Glutamatergic neuron (in vitro differentiated cells): Measurements from ENCODE around the gene VSIG2. TPM values are rescaled to one million over a fixed set of nuclear protein-coding genes. Genes with fewer than 3 reads are reported as not detected.

Source experiments
- DNase-seq: peaks from one replicate; pipeline ENCODE4 v3.0.0; 2022
- H3K27ac Mint-ChIP-seq: one replicate; pipeline ENCODE4 v1.8.0; 2020; ENCODE audit warnings: mild to moderate bottlenecking, mixed read lengths, inconsistent platforms; ENCODE audit not compliant: unreplicated experiment
- H3K27me3 Mint-ChIP-seq: one replicate; pipeline ENCODE4 v1.8.0; 2020; ENCODE audit warnings: mild to moderate bottlenecking, moderate library complexity, mixed read lengths, inconsistent platforms; ENCODE audit not compliant: unreplicated experiment
- H3K36me3 Mint-ChIP-seq: one replicate; pipeline ENCODE4 v1.8.0; 2020; ENCODE audit warnings: mild to moderate bottlenecking, mixed read lengths, inconsistent platforms; ENCODE audit not compliant: unreplicated experiment
- H3K4me1 Mint-ChIP-seq: one replicate; pipeline ENCODE4 v1.8.0; 2020; ENCODE audit warnings: mild to moderate bottlenecking, low read depth, mixed read lengths, inconsistent platforms; ENCODE audit not compliant: unreplicated experiment
- H3K4me3 Mint-ChIP-seq: one replicate; pipeline ENCODE4 v1.8.0; 2020; ENCODE audit warnings: mild to moderate bottlenecking, mixed read lengths, inconsistent platforms; ENCODE audit not compliant: unreplicated experiment
- H3K9me3 Mint-ChIP-seq: one replicate; pipeline ENCODE4 v1.8.0; 2020; ENCODE audit warnings: mild to moderate bottlenecking, moderate library complexity, mixed read lengths, inconsistent platforms; ENCODE audit not compliant: unreplicated experiment
- CTCF ChIP-seq: fragments of 200-600 bp; sonication (generic); IDR thresholded peaks from one replicate; pipeline ENCODE4 v1.5.0; 2021; ENCODE audit not compliant: partially characterized antibody, unreplicated experiment
- long read RNA-seq: library from polyadenylated mRNA; unstranded; transcript quantifications from one replicate; pipeline ENCODE4 v2.0.0, GENCODE V29; 2020; ENCODE audit not compliant: unreplicated experiment
- total RNA-seq: library from RNA; stranded (reverse); fragmentation: NEBNext Ultra II Directional; extraction: Animal tissue kit (Norgen Biotek cat#: 25700); gene quantifications from one replicate; pipeline ENCODE4 v1.2.1, GENCODE V29; 2021; ENCODE audit not compliant: unreplicated experiment

Gene VSIG2, protein sequence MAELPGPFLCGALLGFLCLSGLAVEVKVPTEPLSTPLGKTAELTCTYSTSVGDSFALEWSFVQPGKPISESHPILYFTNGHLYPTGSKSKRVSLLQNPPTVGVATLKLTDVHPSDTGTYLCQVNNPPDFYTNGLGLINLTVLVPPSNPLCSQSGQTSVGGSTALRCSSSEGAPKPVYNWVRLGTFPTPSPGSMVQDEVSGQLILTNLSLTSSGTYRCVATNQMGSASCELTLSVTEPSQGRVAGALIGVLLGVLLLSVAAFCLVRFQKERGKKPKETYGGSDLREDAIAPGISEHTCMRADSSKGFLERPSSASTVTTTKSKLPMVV
- not detected for total RNA-seq
- long read RNA-seq, result 0 reads

DNA sequence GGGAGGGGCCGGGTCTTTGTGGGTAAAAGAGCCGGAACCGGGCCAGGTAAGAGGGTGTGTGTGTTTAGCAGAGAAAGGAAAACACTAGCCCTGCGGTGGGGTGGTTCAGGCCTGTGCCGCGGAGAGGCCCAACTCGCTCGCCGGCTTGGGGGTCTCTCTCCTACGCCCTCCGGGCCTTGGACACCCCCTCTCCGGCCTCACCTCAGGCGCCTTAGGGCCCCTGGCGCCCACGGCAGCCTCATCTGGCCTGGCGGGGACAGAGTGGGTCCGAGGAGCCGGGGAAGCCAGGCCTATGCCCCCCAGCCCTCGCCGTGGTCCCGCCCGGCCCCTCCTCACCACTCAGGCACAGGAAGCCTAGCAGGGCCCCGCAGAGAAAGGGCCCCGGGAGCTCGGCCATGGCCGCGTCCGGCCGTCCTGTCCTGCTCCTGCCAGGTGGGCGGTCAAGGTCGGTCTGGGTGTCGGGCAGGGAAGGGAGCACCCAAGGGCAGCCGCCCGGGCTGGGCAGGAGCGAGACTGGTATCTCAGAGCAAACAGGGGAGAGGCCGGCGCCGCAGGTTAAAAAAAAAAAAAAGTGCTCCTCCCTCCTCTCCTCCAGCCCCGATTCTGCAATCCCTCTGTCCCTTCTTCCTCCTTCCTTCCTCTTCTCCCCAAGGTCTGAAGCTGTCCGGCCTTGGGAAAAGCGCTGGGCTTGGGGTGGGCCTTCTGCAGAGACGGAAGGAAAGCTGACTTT is at the start of gene VSIG2:
TSS of gene VSIG2 (minus strand) at position 515 of the 730 bp plus-strand sequence. CDS start at position 397, 118 bp downstream.
- no peak for TF ChIP-seq CTCF
- DNase-seq, result no peak
- Mint-ChIP-seq H3K27ac (no peak within 1 kb of the TSS), H3K4me1 (peaks cover 9% of the 10 kb centered on the region), H3K36me3 (no peaks in the 10 kb centered on the region), H3K27me3 (peaks cover 49% of the 10 kb centered on the region), H3K4me3 (no peak within 1 kb of the TSS), H3K9me3 (peaks cover 6% of the 10 kb centered on the region)

DNA sequence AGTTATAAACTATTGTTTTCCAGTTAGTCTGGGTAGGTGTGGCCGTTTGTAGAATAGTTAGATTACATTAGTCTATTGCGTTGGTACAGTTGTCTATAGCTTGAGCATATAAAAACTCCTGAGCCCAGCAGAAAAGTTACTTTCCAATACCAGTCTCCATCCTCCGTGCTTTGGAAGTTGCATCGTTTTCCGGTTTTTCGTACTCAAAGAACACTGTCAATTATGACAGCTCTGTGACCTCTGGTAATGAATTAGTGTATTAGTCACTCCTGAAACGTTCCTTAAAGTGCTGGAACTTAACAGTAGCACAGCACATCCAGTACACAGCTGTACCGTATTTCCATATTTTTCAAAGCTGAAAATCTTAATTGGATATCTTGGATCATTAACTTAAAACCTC is 49.0 kb upstream of the VSIG2 start:
- Mint-ChIP-seq H3K36me3 (peaks cover 6% of the 10 kb centered on the region), H3K9me3 (no peaks in the 10 kb centered on the region), H3K4me3 (peak overlapping the region; percentile 89), H3K27me3 (peaks cover 3% of the 10 kb centered on the region), H3K4me1 (peaks cover 7% of the 10 kb centered on the region), H3K27ac (peak overlapping the region; percentile 87)
- no peak for TF ChIP-seq CTCF
- DNase-seq, result no peak

GRCh38 chr11:124800226-124800929 is 48.3 kb upstream of the VSIG2 start, which contains the start of gene MSANTD2:
Gene MSANTD2, minus strand, starts transcription at chr11:124800406. Its CDS starts 26 bp downstream, at chr11:124800380.
- no peak for TF ChIP-seq CTCF
- H3K4me3 Mint-ChIP-seq, result peak within 1 kb of the TSS; percentile 89
- H3K9me3 Mint-ChIP-seq, result no peaks in the 10 kb centered on the region
- H3K27me3 Mint-ChIP-seq, result peaks cover 3% of the 10 kb centered on the region
- DNase-seq, result peak; percentile 91
- peaks cover under 1% of the 10 kb centered on the region for H3K36me3 Mint-ChIP-seq
- peak within 1 kb of the TSS; percentile 87 for H3K27ac Mint-ChIP-seq
- peaks cover 7% of the 10 kb centered on the region for H3K4me1 Mint-ChIP-seq

DNA sequence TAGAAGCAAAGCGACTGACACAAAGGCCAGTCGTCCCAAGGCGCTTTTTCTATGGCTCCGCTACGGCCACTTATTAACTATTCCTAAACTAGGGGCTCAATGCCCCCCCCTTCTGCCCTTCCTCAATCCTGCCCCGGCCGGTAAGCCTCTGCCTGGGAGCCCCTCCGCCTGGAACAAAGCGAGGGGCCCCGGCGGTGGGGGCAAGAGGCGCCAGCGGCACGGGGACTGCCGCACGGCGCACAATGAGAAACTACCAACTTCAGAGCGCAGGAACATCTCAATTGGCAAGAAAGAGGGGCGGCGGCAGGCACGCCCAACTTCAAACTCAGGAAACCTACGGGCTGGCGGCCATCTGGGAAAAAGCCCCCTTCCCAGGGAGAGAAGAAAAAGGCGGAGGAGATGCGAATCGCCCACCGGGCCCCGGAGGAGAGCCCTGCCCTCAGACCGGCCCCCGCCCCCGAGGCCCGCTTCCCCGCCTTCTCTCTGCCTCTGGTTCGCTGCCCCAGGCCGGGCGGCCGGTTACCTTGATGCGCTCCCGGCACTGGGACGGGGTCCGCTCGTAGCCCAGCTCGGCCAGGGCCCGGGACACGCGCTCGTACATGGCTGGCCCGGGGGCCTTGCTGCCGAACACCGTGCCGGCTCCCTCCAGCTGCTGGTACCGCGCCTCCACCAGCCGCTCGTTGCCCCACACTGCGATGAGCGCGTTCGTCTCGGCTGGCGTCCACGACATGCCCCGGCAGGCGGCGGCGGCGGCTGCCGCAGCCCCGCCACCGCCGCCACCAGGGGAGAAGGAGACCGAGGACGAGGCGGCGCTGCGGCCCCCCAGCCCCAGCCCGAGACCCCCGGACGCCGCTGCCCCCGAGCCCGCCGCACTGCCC is 47.5 kb upstream of the VSIG2 start:
- Mint-ChIP-seq H3K4me1 (peaks cover 7% of the 10 kb centered on the region), H3K4me3 (peak overlapping the region; percentile 87), H3K9me3 (no peaks in the 10 kb centered on the region), H3K36me3 (no peaks in the 10 kb centered on the region), H3K27ac (peak overlapping the region; percentile 82), H3K27me3 (peaks cover 3% of the 10 kb centered on the region)
- peak; percentile 69 for DNase-seq
- no peak for TF ChIP-seq CTCF
